Measurements from ENCODE around the gene B9D1. TPM values are rescaled to one million over a fixed set of nuclear protein-coding genes. Genes with fewer than 3 reads are reported as not detected.

B9D1 gene
- total RNA-seq, 1 donor from 2014 or later, result 5.6 TPM

DNA sequence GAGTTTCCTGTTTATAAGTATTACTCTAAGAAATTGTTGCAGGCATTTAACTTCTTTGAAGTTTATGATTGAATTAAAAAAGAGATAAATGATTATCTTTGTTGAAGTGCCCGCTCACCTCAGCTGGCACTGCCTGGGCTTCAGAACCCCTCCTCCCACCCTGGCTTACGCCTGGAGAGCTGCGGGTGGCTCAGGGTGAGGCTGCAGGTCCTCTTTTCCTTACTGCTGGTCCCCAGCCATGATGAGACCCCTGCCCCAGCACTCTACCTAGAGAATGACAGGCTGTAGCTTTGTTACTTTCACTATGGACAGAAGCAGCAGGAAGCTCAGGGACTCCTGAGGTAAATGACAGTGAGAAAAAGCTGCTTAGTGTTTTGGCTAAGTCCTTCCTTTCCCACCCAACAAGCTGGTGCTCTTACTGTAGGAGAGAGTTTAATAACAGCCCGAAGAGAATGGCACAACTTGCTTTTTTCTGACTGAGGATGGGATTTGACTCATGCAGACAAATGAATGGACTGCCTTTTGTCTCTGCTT lies 63.2 kb downstream of the B9D1 start:
- intact Hi-C loops (cut with micrococcal nuclease), result no loop called here
- Mint-ChIP-seq H3K36me3 (ENCODE audit: low read depth) (no peaks in the 10 kb centered on the region), H3K4me3 (no peak overlapping the region), H3K27ac (no peak overlapping the region), H3K4me1 (ENCODE audit: low read depth) (peaks cover 5% of the 10 kb centered on the region), H3K27me3 (ENCODE audit: insufficient read depth) (peaks cover 25% of the 10 kb centered on the region), H3K9me3 (no peaks in the 10 kb centered on the region)
- no peak for DNase-seq (ENCODE audit: low spot score)

DNA sequence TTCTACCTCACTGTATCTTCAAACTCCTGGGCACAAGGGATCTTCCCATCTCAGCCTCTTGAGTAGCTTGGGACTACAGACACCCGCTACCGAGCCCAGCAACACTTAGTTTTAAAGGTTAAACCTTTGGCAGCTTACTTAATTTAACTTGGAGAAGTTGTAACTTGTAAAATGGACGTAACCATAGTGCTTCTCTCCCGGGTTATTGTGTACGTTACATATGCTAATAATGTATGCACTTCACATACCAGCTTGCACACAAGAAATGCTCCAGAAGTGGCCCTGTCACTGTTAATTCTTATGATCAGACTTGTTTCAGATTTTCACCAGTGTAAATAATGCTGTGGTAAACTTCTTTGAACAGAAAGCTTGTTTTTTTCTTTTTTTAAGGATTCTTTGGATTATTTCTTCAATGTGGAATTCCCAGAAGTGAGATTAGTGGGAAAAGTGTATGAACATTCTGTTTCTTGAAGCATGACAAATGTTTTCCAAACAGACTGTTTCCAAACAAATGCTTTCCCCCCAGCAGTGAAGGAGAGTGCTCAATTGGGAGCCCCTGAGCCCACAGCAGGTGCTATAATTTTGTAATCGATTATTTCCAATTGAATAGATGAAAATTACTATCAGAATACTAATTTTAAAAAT lies 63.8 kb downstream of the B9D1 start:
- Mint-ChIP-seq H3K27ac (no peak overlapping the region), H3K4me3 (no peak overlapping the region), H3K4me1 (ENCODE audit: low read depth) (no peaks in the 10 kb centered on the region), H3K27me3 (ENCODE audit: insufficient read depth) (peaks cover 25% of the 10 kb centered on the region), H3K36me3 (ENCODE audit: low read depth) (no peaks in the 10 kb centered on the region), H3K9me3 (no peaks in the 10 kb centered on the region)
- intact Hi-C loops (cut with micrococcal nuclease), result no loop called here
- no peak for DNase-seq (ENCODE audit: low spot score)

GRCh38 chr17:19296786-19297778 lies 65.4 kb downstream of the B9D1 start:
- Mint-ChIP-seq H3K4me1 (ENCODE audit: low read depth) (no peaks in the 10 kb centered on the region), H3K36me3 (ENCODE audit: low read depth) (no peaks in the 10 kb centered on the region), H3K9me3 (no peaks in the 10 kb centered on the region), H3K4me3 (no peak overlapping the region), H3K27ac (no peak overlapping the region), H3K27me3 (ENCODE audit: insufficient read depth) (peaks cover 22% of the 10 kb centered on the region)
- no peak for DNase-seq (ENCODE audit: low spot score)
- intact Hi-C loops (cut with micrococcal nuclease), result no loop called here

DNA sequence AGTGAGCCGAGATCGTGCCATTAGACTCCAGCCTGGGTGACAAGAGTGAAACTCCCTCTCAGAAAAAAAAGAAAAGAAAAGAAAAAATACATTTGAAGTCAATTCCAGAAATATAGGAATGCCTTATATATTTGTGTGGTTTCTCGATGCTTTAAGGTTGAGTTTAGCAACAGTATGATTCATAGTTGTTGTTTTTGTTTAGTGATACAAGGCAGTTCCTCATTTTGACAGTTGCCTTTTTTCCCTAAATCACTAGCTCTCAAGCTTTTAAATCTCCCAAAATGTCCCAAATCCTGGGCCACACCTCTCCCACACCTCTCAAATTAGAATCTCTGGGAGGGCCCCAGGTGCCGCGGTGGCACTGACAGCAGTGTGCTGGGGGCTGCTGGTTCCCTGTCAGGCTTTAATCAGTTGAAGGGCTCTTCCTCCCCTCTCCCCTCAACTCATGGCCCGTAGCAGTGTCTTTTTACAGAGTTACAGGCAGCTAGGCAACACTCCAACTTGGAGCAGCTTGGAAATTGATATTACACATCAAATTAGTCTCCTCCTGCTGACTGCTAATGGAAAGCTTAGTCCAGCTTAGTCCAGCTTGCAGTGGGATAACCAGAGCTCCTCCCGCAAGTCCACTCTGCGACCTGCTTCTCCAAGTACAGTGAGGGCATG lies 66.9 kb downstream of the B9D1 start:
- no peak for DNase-seq (ENCODE audit: low spot score)
- H3K9me3 Mint-ChIP-seq, result no peaks in the 10 kb centered on the region
- intact Hi-C loops (cut with micrococcal nuclease), result no loop called here
- no peaks in the 10 kb centered on the region for H3K4me1 Mint-ChIP-seq (ENCODE audit: low read depth)
- H3K27me3 Mint-ChIP-seq (ENCODE audit: insufficient read depth), result peaks cover 30% of the 10 kb centered on the region
- H3K27ac Mint-ChIP-seq, result no peak overlapping the region
- no peak overlapping the region for H3K4me3 Mint-ChIP-seq
- H3K36me3 Mint-ChIP-seq (ENCODE audit: low read depth), result no peaks in the 10 kb centered on the region

GRCh38 chr17:19294443-19294842 lies 68.1 kb downstream of the B9D1 start:
- H3K4me1 Mint-ChIP-seq (ENCODE audit: low read depth), result peaks cover 6% of the 10 kb centered on the region
- H3K36me3 Mint-ChIP-seq (ENCODE audit: low read depth), result no peaks in the 10 kb centered on the region
- H3K9me3 Mint-ChIP-seq, result no peaks in the 10 kb centered on the region
- intact Hi-C loops (cut with micrococcal nuclease), result no loop called here
- DNase-seq (ENCODE audit: low spot score), result no peak
- H3K27me3 Mint-ChIP-seq (ENCODE audit: insufficient read depth), result peaks cover 29% of the 10 kb centered on the region
- no peak overlapping the region for H3K27ac Mint-ChIP-seq
- no peak overlapping the region for H3K4me3 Mint-ChIP-seq

Other genes starting within 250 kb of the B9D1 start
- gene GRAPL, start 235.1 kb downstream of the B9D1 start, total RNA-seq, result 5.9 and 8.3 TPM in 2 replicates
- 7.0 and 9.3 TPM in 2 replicates for gene EPN2, start 125.4 kb downstream of the B9D1 start, total RNA-seq
- gene MAPK7, start 15.8 kb upstream of the B9D1 start, total RNA-seq, result 17.2 and 20.7 TPM in 2 replicates
- not detected in 2 replicates for gene MFAP4, start 24.5 kb upstream of the B9D1 start, total RNA-seq
- not detected in 2 replicates for gene RNF112, start 48.5 kb upstream of the B9D1 start, total RNA-seq
- 0.26 and 0.44 TPM in 2 replicates for gene SLC47A1, start 171.1 kb upstream of the B9D1 start, total RNA-seq